Epidermal melanocyte (primary cell): ENCODE measurements around the gene PLAAT1.
A peak's percentile ranks its signal among the peaks of the same experiment; 100 is the strongest.

Experiments used
- DNase-seq: peaks from one replicate; pipeline ENCODE4 v3.0.0; 2011; ENCODE audit warnings: low spot score; ENCODE audit not compliant: insufficient read length

Gene PLAAT1

GRCh38 chr3:193240850-193241706 lies at the start of gene PLAAT1:
PLAAT1 (plus strand) TSS chr3:193241222; CDS start chr3:193255651, 14,429 bp downstream.
- DNase-seq: peak; percentile 71

GRCh38 chr3:193194371-193194770 lies 46.7 kb upstream of the PLAAT1 start:
- DNase-seq: no peak

GRCh38 chr3:193196746-193197145 lies 44.3 kb upstream of the PLAAT1 start:
- DNase-seq: no peak

GRCh38 chr3:193207290-193208273 lies 33.4 kb upstream of the PLAAT1 start:
- DNase-seq: no peak

- DNase-seq: no peak
Observed at GRCh38 chr3:193210618-193211017, 30.4 kb upstream of the PLAAT1 start.

- no peak for DNase-seq
Observed at GRCh38 chr3:193211173-193211572, 29.8 kb upstream of the PLAAT1 start.

- no peak for DNase-seq
Observed at GRCh38 chr3:193211984-193212383, 29.0 kb upstream of the PLAAT1 start.

GRCh38 chr3:193212844-193213243 lies 28.2 kb upstream of the PLAAT1 start:
- DNase-seq: no peak

GRCh38 chr3:193214445-193214844 lies 26.6 kb upstream of the PLAAT1 start:
- DNase-seq: no peak

GRCh38 chr3:193225302-193226125 lies 15.5 kb upstream of the PLAAT1 start:
- DNase-seq: no peak

GRCh38 chr3:193228206-193228605 lies 12.8 kb upstream of the PLAAT1 start:
- no peak for DNase-seq

GRCh38 chr3:193229851-193230420 lies 11.1 kb upstream of the PLAAT1 start:
- DNase-seq: no peak

- DNase-seq: no peak
Observed at GRCh38 chr3:193230610-193231009, 10.4 kb upstream of the PLAAT1 start.

- no peak for DNase-seq
Observed at GRCh38 chr3:193231201-193231600, 9.8 kb upstream of the PLAAT1 start.

- no peak for DNase-seq
Observed at GRCh38 chr3:193236599-193236998, 4.4 kb upstream of the PLAAT1 start.

GRCh38 chr3:193237030-193237429 lies 4.0 kb upstream of the PLAAT1 start:
- DNase-seq: no peak

- no peak for DNase-seq
Observed at GRCh38 chr3:193240436-193240849, 579 bp upstream of the PLAAT1 start.

GRCh38 chr3:193241716-193242115 lies 694 bp downstream of the PLAAT1 start:
- no peak for DNase-seq

- DNase-seq: no peak
Observed at GRCh38 chr3:193243571-193243970, 2.5 kb downstream of the PLAAT1 start.

GRCh38 chr3:193248848-193249468 lies 7.9 kb downstream of the PLAAT1 start:
- DNase-seq: no peak
